Measurements from ENCODE around the gene WDR62. TPM values are rescaled to one million over a fixed set of nuclear protein-coding genes. Genes with fewer than 3 reads are reported as not detected.

Gene WDR62
- total RNA-seq = 4.3 TPM

GRCh38 chr19:36054733-36055686 lies at the start of gene WDR62:
Gene WDR62, plus strand, starts transcription at chr19:36054897. Its CDS starts 75 bp downstream, at chr19:36054972.
- DNase-seq = peak; percentile 97

GRCh38 chr19:36006955-36007354 lies 47.7 kb upstream of the WDR62 start:
- no peak for DNase-seq

DNA sequence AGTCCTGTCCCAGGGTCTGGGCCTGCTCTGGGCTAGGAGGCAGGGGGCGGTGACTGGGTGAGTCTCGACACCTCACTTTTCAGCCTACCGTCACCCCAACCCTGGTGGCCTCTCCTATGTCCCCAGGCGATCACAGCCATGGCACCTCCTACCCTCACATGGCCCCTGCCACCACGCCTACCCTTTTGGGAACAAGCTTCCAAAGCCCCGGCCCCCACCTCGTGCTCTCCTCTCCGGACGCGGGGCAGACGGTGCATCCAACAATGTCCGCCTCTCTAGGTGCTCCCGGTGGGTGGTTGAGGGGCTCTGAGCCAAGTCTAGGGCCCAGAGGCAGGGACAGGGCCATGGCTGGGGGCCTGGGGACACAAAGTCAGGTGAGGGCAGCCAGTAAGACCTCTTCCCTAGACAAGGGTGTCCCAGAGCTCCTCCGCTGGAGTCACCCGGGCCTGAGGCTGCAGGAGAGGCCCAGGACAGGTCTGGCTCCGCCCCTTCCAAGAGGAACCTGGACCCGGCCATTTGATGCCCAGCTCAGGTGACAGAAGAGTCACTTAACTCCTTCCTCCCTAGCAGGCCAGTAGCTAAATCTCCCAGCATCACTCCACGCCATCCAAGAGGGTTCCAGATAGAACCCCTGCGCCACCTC lies 46.2 kb upstream of the WDR62 start, which contains the start of gene SYNE4:
SYNE4 (minus strand) TSS at position 478 of the 643 bp plus-strand sequence; CDS start at position 346, 132 bp downstream.
- peak; percentile 13 for DNase-seq

GRCh38 chr19:36009220-36009619 lies 45.5 kb upstream of the WDR62 start:
- peak; percentile 65 for DNase-seq

- no peak for DNase-seq
Measured at GRCh38 chr19:36009633-36010379, 44.9 kb upstream of the WDR62 start.

GRCh38 chr19:36010402-36010801 lies 44.3 kb upstream of the WDR62 start:
- DNase-seq = no peak

DNA sequence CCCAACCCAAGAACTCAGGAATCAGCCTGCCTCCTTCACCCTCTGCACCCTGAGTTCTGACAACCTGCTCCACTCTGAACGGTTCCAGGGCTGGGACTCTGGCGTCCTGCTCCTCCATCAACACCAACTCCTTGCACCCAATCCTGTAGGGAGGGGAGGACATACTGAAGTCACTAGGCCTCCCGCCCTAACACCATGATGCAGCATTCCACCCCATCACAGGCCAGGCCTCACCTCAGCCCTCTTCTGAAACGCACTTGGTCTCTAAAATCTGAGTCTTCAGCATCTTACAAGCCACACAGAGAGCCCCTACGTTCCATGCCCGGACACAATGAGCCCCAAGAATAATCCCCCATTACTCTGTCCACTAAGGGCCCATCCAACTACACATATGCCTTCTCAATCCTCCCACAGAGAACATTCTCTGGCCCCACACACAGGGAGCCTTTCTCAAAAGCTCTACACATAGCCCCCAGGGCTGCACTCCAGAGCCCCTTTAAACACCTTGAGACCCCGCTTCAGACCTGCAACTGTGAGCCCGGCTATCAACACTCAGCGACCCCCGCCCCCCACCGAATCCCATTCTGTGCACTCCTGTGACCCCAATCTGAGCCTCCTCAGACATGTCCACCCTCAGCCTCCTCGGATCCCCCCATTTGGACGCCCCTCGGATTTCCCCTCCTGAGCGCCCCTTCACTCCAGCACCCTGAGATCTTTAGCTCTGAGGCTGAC lies 41.3 kb upstream of the WDR62 start:
- DNase-seq = no peak

DNA sequence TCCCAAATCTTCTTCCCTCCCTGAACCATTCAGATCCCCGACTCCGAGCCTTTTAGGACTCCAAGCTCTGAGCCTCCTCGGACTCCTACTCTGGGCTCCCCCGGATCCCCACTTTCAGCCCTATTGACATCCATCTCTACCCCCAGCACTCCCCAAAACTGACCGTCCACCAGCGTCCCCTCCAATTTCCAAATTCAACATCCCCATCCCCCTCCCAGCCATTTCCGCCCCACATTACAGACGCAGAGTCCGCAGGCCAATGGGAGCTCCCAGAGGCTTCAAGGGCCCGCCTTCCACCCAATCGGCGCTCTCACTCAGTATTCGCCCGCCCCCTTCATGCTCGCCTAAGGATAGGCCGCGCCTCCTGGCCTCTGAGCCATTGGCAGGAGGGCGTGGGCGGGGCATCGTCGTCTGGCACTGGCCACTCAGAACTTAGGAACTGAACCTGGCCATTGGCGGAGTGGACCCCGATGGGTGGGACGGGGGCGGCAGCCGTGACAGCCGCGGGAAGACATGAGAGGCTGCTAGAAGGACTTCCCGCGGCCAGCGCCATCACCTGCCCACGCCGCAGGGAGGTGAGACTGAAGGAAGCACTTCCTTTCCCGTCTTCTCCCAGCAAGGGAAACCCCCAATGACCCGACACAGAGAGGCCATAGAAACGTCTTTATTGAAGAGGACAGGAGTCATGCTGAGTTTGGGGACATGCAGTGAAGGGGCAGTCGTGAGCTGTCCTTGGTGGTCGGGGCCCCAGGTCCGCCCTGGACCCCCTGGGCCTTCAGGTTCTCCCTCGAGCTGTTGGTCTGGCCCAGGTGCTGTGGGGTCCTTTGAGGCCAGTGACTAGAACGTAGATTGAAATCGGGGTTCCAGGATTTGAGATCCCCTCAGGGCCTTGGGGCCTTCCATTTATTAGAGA lies 40.4 kb upstream of the WDR62 start, which contains the start of gene ALKBH6:
ALKBH6 (minus strand) TSS at position 202 of the 913 bp plus-strand sequence. CDS start 816 bp downstream, outside the sequence.
- DNase-seq = peak; percentile 100

GRCh38 chr19:36019061-36019670 lies 35.5 kb upstream of the WDR62 start:
- DNase-seq = no peak

- DNase-seq = no peak
Measured at GRCh38 chr19:36023432-36023831, 31.3 kb upstream of the WDR62 start.

- no peak for DNase-seq
Measured at GRCh38 chr19:36025541-36025940, 29.2 kb upstream of the WDR62 start.

DNA sequence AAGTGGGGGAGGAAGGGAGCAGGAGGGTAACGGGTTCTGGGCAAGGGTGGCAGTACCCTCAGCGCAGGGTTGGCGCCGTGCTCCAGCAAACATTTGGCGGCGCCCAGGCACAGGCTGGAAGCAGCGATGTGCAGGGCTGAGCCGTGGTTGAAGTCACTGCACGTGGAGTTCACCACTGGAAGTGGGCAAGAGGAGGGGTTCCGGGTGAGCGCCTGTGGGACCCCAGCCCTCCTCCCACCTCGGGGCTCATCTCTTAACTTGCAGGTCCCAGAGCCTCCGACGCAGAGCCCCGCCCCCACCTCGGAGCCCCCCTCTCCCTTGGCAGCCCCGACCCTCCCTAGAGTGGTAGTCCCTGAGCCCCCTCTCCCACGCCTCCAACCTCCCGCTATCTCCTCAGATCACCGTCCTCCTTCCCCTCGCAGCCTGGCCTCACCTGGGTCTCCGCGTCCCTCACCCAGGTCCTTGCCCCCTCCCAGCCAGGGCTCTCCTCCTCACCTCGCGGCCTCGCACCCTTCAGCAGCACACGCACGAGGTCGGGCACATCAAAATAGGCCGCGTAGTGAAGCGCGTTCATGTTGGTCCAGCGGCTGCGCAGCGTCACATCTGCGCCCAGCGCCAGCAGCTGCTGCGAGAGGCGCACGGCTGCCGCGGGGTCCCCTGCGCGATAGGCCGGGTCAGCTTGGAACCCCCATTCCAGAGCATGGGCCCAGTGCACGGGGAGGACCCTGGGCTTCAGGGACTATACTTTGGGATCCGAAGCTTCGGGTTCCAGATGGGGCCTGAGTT lies 28.4 kb upstream of the WDR62 start:
- DNase-seq = no peak

- no peak for DNase-seq
Measured at GRCh38 chr19:36027696-36028095, 27.0 kb upstream of the WDR62 start.

DNA sequence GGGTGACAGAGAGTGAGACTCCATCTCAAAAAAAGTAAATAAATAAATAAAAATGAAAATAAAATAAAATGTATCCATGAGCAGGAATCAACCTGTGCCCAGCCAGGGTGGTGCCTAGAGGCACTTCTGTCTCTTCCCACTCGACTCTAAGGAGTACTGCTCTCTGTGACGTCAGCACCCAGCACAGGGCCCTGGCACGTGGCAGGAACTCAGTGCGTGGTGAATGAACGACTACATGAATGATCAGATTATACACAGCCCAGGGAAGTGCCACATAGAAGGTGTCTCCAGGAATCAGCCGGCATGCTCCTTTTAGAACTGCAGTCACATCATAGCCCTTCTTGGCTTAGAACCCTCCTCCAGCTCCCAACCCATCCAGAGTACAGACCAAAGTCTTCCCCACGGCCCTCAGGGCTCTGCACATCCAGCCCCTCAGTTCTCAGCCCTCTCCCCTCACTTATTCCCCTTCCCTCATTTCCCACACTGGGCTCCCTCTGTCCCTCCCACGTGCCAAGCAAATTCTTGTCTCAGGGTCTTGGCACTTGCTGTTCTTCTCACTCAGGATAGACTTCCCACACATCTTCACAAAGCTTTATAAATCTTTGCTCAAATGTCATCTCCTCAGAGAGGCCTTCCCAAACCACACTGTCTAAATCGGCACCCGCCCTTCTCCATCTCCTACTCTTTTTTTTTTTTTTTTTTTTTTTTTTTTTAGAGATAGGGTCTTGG lies 26.2 kb upstream of the WDR62 start:
- DNase-seq = no peak

DNA sequence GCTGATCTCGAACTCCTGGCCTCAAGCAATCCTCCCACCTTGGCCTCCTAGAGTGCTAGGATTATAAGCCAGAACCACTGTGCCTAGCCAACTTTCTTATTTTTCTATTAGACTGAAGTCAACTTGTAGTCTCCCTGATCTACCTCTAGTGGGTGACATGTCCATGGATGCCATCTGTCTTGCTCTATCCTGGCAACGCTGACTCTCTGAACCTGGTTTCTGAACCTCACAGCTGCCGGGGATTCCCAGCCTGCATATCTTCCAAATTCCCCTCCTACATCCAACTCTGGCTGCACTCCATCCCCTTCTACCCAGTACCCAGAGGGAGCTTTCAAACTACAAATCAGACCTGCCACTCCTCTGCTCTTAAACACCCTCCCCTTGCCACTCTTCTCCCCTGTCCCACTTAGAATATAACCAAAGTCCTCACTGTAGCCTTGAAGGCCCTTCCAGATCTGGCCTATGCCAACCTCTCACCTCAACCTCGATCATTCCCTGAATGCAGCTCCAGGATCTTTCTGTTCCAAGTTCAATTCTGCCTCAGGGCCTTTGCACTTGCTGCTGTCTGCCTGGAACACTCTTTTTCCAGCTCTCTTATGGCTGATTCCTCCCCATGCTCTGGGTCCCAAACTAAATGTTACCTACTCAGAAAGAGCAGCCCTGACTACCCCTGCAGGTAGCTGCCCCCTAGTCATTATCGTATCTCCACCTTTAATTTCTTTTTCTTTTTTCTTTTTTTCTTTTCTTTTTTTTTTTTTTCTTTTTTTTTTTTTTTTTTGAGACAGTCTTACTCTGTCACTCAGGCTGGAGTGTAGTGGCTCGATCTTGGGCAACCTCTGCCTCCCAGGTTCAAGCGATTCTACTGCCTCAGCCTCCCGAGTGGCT lies 24.2 kb upstream of the WDR62 start:
- DNase-seq = peak; percentile 61

GRCh38 chr19:36031308-36031707 lies 23.4 kb upstream of the WDR62 start:
- DNase-seq = no peak
